Natural killer cell (primary cell): ENCODE measurements around the gene LRRC27. TPM values are rescaled to one million over a fixed set of nuclear protein-coding genes. Genes with fewer than 3 reads are reported as not detected.

Experiments used
- ATAC-seq, 3 donors: fragments of 150-1000 bp in 2 of 3; fragments of 200-7000 bp in 1 of 3; cut with Tn5 transposase; 1 replicate in 1 of 3; 2 replicates in 2 of 3; pipeline ENCODE4 v1.10.0; 2021; ENCODE audit warnings: mild to moderate bottlenecking in 2 of 3, moderate library complexity in 2 of 3
- DNase-seq, 2 donors: peaks; one replicate each; pipeline versions ENCODE4 v3.0.0 to v3.0.0-alpha.2; 2013 to 2021; ENCODE audit warnings: mixed read lengths in 1 of 2
- H3K27ac ChIP-seq: one replicate; pipeline ENCODE4 v1.5.1; 2013; ENCODE audit warnings: mild to moderate bottlenecking, low read length
- H3K27me3 ChIP-seq: one replicate; pipeline ENCODE4 v1.6.1; 2013; ENCODE audit warnings: low read length; ENCODE audit not compliant: control insufficient read depth, insufficient read depth
- H3K36me3 ChIP-seq: one replicate; pipeline ENCODE4 v1.6.1; 2013; ENCODE audit warnings: low read length; ENCODE audit not compliant: control insufficient read depth, insufficient read depth
- H3K4me1 ChIP-seq: one replicate; pipeline ENCODE4 v1.6.1; 2013; ENCODE audit warnings: low read length; ENCODE audit not compliant: control insufficient read depth, insufficient read depth
- H3K4me3 ChIP-seq: one replicate; pipeline ENCODE4 v1.5.1; 2013; ENCODE audit warnings: low read length
- H3K9me3 ChIP-seq: one replicate; pipeline ENCODE4 v1.6.1; 2013; ENCODE audit warnings: low read length; ENCODE audit not compliant: control insufficient read depth, insufficient read depth
- H3K27ac Mint-ChIP-seq, 2 donors: one replicate each; pipeline ENCODE4 v1.8.0; 2022; ENCODE audit warnings: mild to moderate bottlenecking in 2 of 2, mixed read lengths in 2 of 2, moderate library complexity in 1 of 2
- H3K27me3 Mint-ChIP-seq, 2 donors: one replicate each; pipeline ENCODE4 v1.8.0; 2022; ENCODE audit warnings: low read depth in 2 of 2, mixed read lengths in 2 of 2
- H3K36me3 Mint-ChIP-seq: one replicate; pipeline ENCODE4 v1.8.0; 2022; ENCODE audit warnings: mixed read lengths
- H3K4me1 Mint-ChIP-seq, 2 donors: one replicate each; pipeline ENCODE4 v1.8.0; 2022; ENCODE audit warnings: mixed read lengths in 2 of 2
- H3K4me3 Mint-ChIP-seq: one replicate; pipeline ENCODE4 v1.8.0; 2022; ENCODE audit warnings: mild to moderate bottlenecking, moderate library complexity, mixed read lengths
- H3K9me3 Mint-ChIP-seq, 2 donors: one replicate each; pipeline ENCODE4 v1.8.0; 2022; ENCODE audit warnings: mixed read lengths in 2 of 2
- WGBS: methylation state at CpG from one replicate; pipeline ENCODE4 v1.1.7; 2013; ENCODE audit warnings: missing lambda C conversion rate; ENCODE audit not compliant: insufficient coverage; 5-methylcytosine and 5-hydroxymethylcytosine counted together
- intact Hi-C: fragments of 100-400 bp; cut with micrococcal nuclease; formaldehyde crosslinking; loops from one replicate; pipeline ENCODE4 v1.14.2; 2022
- total RNA-seq, 4 donors: library from RNA; stranded (reverse); fragments of 120-200 nt in 1 of 4; gene quantifications; one replicate each; pipeline versions ENCODE4 v1.2.3 to v1.2.4, GENCODE V29; 2013 to 2022
- TF ChIP-seq, protein P1 (sequence below): fragments of 200-600 bp; IDR thresholded peaks from one replicate; pipeline ENCODE4 v1.8.0; 2022; ENCODE audit warnings: antibody characterized with exemption

Gene LRRC27
- total RNA-seq, 3 donors from 2014 or later (not counting 1 experiment from before 2014, with no cell fraction given), result 8.1 to 22.5 (median 9.9) TPM

DNA sequence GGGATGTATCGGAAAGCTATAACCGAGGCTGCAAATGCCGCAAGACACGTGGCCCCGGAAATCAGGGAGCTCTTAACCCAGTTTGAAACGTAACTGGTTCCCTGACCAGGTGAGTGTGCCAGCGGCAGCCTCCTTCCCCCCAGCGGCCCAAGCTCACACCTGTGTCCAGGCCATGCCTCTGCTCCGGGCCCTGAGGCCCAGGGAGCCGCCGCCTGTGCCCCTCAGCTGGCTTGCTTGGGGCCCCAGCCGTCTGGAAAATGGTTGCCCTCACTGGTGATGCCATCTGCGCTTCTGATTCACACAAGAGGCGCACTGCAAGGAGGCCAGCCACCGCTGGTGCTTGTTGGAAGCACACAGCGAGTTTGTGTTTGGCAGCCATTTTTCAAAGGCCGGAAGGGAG, 74.2 kb downstream of the LRRC27 start:
- DNase-seq, result no peak
- TF ChIP-seq, protein P1, sequence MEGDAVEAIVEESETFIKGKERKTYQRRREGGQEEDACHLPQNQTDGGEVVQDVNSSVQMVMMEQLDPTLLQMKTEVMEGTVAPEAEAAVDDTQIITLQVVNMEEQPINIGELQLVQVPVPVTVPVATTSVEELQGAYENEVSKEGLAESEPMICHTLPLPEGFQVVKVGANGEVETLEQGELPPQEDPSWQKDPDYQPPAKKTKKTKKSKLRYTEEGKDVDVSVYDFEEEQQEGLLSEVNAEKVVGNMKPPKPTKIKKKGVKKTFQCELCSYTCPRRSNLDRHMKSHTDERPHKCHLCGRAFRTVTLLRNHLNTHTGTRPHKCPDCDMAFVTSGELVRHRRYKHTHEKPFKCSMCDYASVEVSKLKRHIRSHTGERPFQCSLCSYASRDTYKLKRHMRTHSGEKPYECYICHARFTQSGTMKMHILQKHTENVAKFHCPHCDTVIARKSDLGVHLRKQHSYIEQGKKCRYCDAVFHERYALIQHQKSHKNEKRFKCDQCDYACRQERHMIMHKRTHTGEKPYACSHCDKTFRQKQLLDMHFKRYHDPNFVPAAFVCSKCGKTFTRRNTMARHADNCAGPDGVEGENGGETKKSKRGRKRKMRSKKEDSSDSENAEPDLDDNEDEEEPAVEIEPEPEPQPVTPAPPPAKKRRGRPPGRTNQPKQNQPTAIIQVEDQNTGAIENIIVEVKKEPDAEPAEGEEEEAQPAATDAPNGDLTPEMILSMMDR, result no peak
- intact Hi-C loops, result no loop called here
- no peak overlapping the region for H3K27ac Mint-ChIP-seq
- H3K27me3 ChIP-seq, result no peaks in the 10 kb centered on the region
- no peaks in the 10 kb centered on the region for H3K9me3 Mint-ChIP-seq
- WGBS, result 96% methylated on average over 17 of the region's 17 CpGs
- no peak overlapping the region for H3K4me3 ChIP-seq
- H3K4me3 Mint-ChIP-seq, result peak overlapping the region; percentile 21
- ATAC-seq, result no peak
- peaks cover 13% of the 10 kb centered on the region for H3K36me3 ChIP-seq
- H3K27ac ChIP-seq, result no peak overlapping the region
- no peaks in the 10 kb centered on the region for H3K36me3 Mint-ChIP-seq
- no peaks in the 10 kb centered on the region for H3K9me3 ChIP-seq
- peaks cover 9 to 38% of the 10 kb centered on the region in 2 donors for H3K4me1 Mint-ChIP-seq
- peaks cover 51% of the 10 kb centered on the region for H3K4me1 ChIP-seq
- H3K27me3 Mint-ChIP-seq, result no peaks in the 10 kb centered on the region

DNA sequence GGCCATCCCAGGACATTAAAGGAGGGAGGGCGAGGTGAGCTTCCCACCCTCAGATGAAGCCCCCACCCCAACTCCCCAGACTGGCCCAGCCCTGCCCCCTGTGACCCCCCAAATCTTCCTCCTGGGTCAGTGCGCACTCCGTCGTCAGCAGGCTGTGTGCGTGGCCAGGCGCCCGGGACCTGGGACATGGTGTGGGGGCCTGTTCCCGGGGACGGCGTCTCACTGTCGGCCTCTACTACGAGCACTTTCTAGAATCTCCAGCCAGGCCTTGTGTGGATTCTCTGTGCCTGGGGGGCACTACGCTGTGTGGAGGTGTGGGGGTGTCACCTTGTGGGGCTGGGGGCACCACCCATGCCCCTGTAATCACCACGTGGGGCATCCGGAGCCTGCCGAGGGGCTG, 74.8 kb downstream of the LRRC27 start:
- TF ChIP-seq, protein P1, result no peak
- H3K4me1 Mint-ChIP-seq, result peaks cover 9 to 41% of the 10 kb centered on the region in 2 donors
- DNase-seq, result no peak
- no peak overlapping the region for H3K27ac Mint-ChIP-seq
- WGBS, result 96% methylated on average over 15 of the region's 16 CpGs
- H3K4me3 ChIP-seq, result no peak overlapping the region
- H3K27me3 ChIP-seq, result no peaks in the 10 kb centered on the region
- ATAC-seq, result no peak
- H3K36me3 ChIP-seq, result peaks cover 13% of the 10 kb centered on the region
- H3K9me3 ChIP-seq, result no peaks in the 10 kb centered on the region
- peaks cover 46% of the 10 kb centered on the region for H3K4me1 ChIP-seq
- H3K27me3 Mint-ChIP-seq, result no peaks in the 10 kb centered on the region
- no peaks in the 10 kb centered on the region for H3K9me3 Mint-ChIP-seq
- no peaks in the 10 kb centered on the region for H3K36me3 Mint-ChIP-seq
- no peak overlapping the region for H3K27ac ChIP-seq
- H3K4me3 Mint-ChIP-seq, result no peak overlapping the region
- intact Hi-C loops, result no loop called here

DNA sequence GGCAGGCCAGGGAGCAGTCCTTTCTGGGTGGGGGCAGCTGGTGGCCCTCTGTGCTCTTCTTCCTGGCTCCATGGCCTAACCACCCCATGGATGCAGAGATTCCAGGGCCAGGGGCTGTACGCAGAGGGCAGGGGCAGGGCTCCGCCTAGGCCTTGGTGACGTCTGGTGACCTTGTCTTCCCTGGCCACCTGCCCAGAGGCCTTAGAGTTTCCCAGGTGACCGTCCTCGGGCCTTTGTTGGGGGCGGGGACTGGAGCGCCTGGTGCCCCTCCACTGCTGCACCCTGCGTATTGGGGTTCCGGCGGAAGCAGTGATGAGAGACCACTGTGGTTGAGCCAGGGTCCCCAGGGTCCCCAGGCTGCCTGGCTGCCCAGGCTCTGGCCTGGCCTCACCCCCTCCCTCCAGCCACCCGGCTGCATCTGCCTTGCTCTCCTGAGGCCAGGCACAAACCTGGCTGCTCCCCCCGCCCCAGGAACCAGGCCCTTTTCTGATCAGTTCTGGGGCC, 75.3 kb downstream of the LRRC27 start:
- H3K4me1 Mint-ChIP-seq, result peaks cover 9 to 43% of the 10 kb centered on the region in 2 donors
- H3K36me3 Mint-ChIP-seq, result no peaks in the 10 kb centered on the region
- 86% methylated on average over 12 of the region's 12 CpGs for WGBS
- Histone ChIP-seq H3K4me1 (peaks cover 46% of the 10 kb centered on the region), H3K27ac (peak overlapping the region; percentile 49), H3K27me3 (no peaks in the 10 kb centered on the region), H3K9me3 (no peaks in the 10 kb centered on the region), H3K36me3 (peaks cover 13% of the 10 kb centered on the region), H3K4me3 (no peak overlapping the region)
- no peaks in the 10 kb centered on the region for H3K9me3 Mint-ChIP-seq
- H3K4me3 Mint-ChIP-seq, result peak overlapping the region; percentile 84
- TF ChIP-seq, protein P1, result no peak
- no peak for DNase-seq
- H3K27me3 Mint-ChIP-seq, result no peaks in the 10 kb centered on the region
- intact Hi-C loops, result no loop called here
- no peak for ATAC-seq
- H3K27ac Mint-ChIP-seq, result peak overlapping the region; percentile 74 to 80

DNA sequence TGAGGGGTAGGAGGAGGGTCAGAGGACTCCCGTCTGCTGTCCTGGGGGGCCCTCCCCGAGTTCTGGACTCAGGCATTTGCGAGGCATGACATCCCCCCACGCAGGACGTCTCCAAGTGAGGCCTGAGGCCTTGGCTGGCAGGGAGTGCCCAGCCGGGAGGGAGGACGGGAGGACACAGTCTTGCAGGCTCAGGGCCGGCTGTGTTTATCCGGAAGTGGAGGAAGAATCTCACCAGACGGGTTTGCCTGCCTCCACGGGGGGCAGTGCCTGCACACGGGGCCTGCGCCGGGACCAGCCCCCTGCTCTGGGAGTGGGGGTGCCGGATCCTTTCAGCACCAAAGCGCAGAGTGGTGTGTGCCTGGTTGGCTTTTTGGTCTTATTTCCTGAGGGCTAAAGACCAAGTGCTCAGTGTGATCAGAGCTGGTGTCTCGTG, 75.9 kb downstream of the LRRC27 start:
- Mint-ChIP-seq H3K27ac (peak overlapping the region; percentile 74 to 80), H3K36me3 (no peaks in the 10 kb centered on the region), H3K4me1 (peaks cover 14 to 47% of the 10 kb centered on the region in 2 donors), H3K9me3 (no peaks in the 10 kb centered on the region), H3K4me3 (peak overlapping the region; percentile 84), H3K27me3 (no peaks in the 10 kb centered on the region)
- TF ChIP-seq, protein P1, result no peak
- ATAC-seq (peak; percentile 63 to 77 (median 68)), DNase-seq (peak in 1 of 2 donors; percentile 37)
- Histone ChIP-seq H3K4me3 (peak overlapping the region; percentile 16), H3K27me3 (no peaks in the 10 kb centered on the region), H3K36me3 (peaks cover 13% of the 10 kb centered on the region), H3K9me3 (no peaks in the 10 kb centered on the region), H3K4me1 (peaks cover 46% of the 10 kb centered on the region), H3K27ac (peak overlapping the region; percentile 49)
- intact Hi-C loops, result no loop called here
- WGBS, result 44% methylated on average over 17 of the region's 17 CpGs
